Measurements from ENCODE around the gene ZNRF3. TPM values are rescaled to one million over a fixed set of nuclear protein-coding genes. Genes with fewer than 3 reads are reported as not detected.

Gene ZNRF3
- total RNA-seq, 1 donor from 2014 or later: 0.69 TPM

- TF ChIP-seq CTCF (IDR thresholded peaks at IDR 0.05): no peak
- ChIA-PET CTCF (interaction anchor here (0.6 kb wide), 1 partner anchor 185 kb away, joined by 3 read pairs; no protein-coding TSS in a partner anchor), POLR2A (no interaction called here)
- no peak overlapping the region for H3K27ac Mint-ChIP-seq
- H3K4me1 Mint-ChIP-seq: peaks cover 3% of the 10 kb centered on the region
- H3K9me3 Mint-ChIP-seq: no peaks in the 10 kb centered on the region
- no peak for ATAC-seq (ENCODE audit: low read depth)
- intact Hi-C loops (cut with micrococcal nuclease): no loop called here
- no peak for DNase-seq
- no peak overlapping the region for H3K4me3 Mint-ChIP-seq
- peaks cover 38% of the 10 kb centered on the region for H3K27me3 Mint-ChIP-seq
- H3K36me3 Mint-ChIP-seq (ENCODE audit: low read depth): no peaks in the 10 kb centered on the region
Measured at GRCh38 chr22:29060931-29061330, 177.6 kb downstream of the ZNRF3 start.

- H3K27me3 Mint-ChIP-seq: peaks cover 39% of the 10 kb centered on the region
- H3K4me1 Mint-ChIP-seq: peaks cover 7% of the 10 kb centered on the region
- intact Hi-C loops (cut with micrococcal nuclease): no loop called here
- ATAC-seq (ENCODE audit: low read depth) (no peak), DNase-seq (no peak)
- H3K4me3 Mint-ChIP-seq: no peak within 1 kb of the TSS
- no peak for TF ChIP-seq CTCF (IDR thresholded peaks at IDR 0.05)
- no peak within 1 kb of the TSS for H3K27ac Mint-ChIP-seq
- ChIA-PET POLR2A (no interaction called here), CTCF (interaction anchor here (0.6 kb wide), 1 partner anchor 184 kb away, joined by 3 read pairs; no protein-coding TSS in a partner anchor)
- H3K36me3 Mint-ChIP-seq (ENCODE audit: low read depth): no peaks in the 10 kb centered on the region
- H3K9me3 Mint-ChIP-seq: no peaks in the 10 kb centered on the region
Measured at GRCh38 chr22:29061773-29062172, 178.4 kb downstream of the ZNRF3 start, which contains the start of gene C22orf31. TSS of gene C22orf31 (minus strand) at chr22:29061831. CDS start at chr22:29061792, 39 bp downstream.

- ChIA-PET POLR2A (no interaction called here), CTCF (no interaction called here)
- Mint-ChIP-seq H3K9me3 (no peaks in the 10 kb centered on the region), H3K27me3 (peaks cover 40% of the 10 kb centered on the region), H3K4me1 (peaks cover 8% of the 10 kb centered on the region), H3K4me3 (no peak overlapping the region), H3K36me3 (ENCODE audit: low read depth) (no peaks in the 10 kb centered on the region), H3K27ac (no peak overlapping the region)
- ATAC-seq (ENCODE audit: low read depth): no peak
- intact Hi-C loops (cut with micrococcal nuclease): no loop called here
- no peak for TF ChIP-seq CTCF (IDR thresholded peaks at IDR 0.05)
- DNase-seq: no peak
Measured at GRCh38 chr22:29062286-29062821, 179.0 kb downstream of the ZNRF3 start.

- no peak overlapping the region for H3K4me3 Mint-ChIP-seq
Measured at GRCh38 chr22:29065468-29066190, 182.3 kb downstream of the ZNRF3 start.

More at GRCh38 chr22:29065468-29066190, 182.3 kb downstream of the ZNRF3 start:
- Mint-ChIP-seq H3K27ac (no peak overlapping the region), H3K9me3 (no peaks in the 10 kb centered on the region), H3K36me3 (ENCODE audit: low read depth) (no peaks in the 10 kb centered on the region), H3K4me1 (peaks cover 8% of the 10 kb centered on the region), H3K27me3 (peaks cover 41% of the 10 kb centered on the region)
- DNase-seq: no peak
- intact Hi-C loops (cut with micrococcal nuclease): no loop called here
- CTCF ChIA-PET: no interaction called here
- no peak for TF ChIP-seq CTCF (IDR thresholded peaks at IDR 0.05)
- POLR2A ChIA-PET: no interaction called here
- ATAC-seq (ENCODE audit: low read depth): no peak

All from activated B cell treated with CpG ODN at 0.5 μM for 24 hours (primary cell).